ENCODE results near the gene CIC.
A peak's percentile ranks its signal among the peaks of the same experiment; 100 is the strongest.

Gene CIC

DNA sequence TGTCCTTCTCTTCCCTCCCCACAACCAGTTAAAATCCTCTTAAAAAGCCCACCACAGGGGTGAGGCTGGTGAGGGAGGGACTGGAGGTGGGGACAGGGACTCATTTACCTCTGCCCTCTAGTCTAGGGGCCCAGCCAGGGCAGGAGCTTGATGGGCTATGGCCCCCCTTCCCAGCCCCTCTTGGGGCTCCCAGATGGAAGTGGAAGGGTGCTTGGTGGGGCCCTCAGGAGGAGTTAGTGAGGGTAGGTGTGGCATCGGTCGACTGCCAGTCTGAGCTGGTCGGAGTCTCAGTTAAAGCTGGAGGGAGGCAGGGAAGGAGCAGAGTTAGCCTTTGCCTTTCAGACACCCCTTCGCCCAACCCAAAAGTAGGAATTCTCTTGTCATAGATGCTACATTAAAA, 38.5 kb upstream of the CIC start:
- Histone ChIP-seq H3K9ac (ENCODE audit: low read length in 2 of 2) (no peak overlapping the region), H3K9me3 (ENCODE audit: control insufficient read depth in 2 of 2, low read length in 2 of 2) (no peaks in the 10 kb centered on the region), H3K27me3 (ENCODE audit: control insufficient read depth in 1 of 2, insufficient read depth in 2 of 2, low read length in 2 of 2) (no peaks in the 10 kb centered on the region), H3K4me3 (ENCODE audit: low read length in 2 of 2) (no peak overlapping the region), H3K27ac (ENCODE audit: low read length) (no peak overlapping the region), H3K4me1 (ENCODE audit: control insufficient read depth, insufficient read depth, low read length) (peaks cover 6% of the 10 kb centered on the region), H3K36me3 (ENCODE audit: control insufficient read depth in 2 of 2, insufficient read depth in 2 of 2, low read length in 2 of 2) (peaks cover 34 to 73% of the 10 kb centered on the region in 2 donors)

DNA sequence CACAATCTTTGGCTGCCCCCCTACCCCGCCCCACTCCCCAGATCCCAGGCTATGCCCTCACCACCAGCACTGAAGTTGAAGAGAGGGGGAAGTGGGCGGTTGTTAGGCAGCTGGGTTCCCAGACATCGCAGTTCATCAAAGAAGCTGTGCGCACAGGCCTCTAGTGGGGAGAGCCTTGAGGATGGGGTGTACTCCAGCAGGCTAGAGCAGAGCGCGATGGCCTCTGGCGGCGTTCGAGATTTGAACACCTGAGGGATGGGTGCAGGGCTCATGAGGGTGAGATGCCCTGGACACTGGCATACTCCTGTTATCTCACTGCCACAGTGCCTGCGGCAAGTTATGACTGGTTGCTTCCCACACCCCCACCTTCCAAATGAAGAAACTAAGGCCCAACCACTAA, 36.6 kb upstream of the CIC start:
- H3K9me3 ChIP-seq (ENCODE audit: control insufficient read depth in 2 of 2, low read length in 2 of 2): no peaks in the 10 kb centered on the region
- H3K27ac ChIP-seq (ENCODE audit: low read length): no peak overlapping the region
- H3K36me3 ChIP-seq (ENCODE audit: control insufficient read depth in 2 of 2, insufficient read depth in 2 of 2, low read length in 2 of 2): peaks cover 30 to 68% of the 10 kb centered on the region in 2 donors
- no peaks in the 10 kb centered on the region for H3K27me3 ChIP-seq (ENCODE audit: control insufficient read depth in 1 of 2, insufficient read depth in 2 of 2, low read length in 2 of 2)
- no peak overlapping the region for H3K9ac ChIP-seq (ENCODE audit: low read length in 2 of 2)
- no peak overlapping the region for H3K4me3 ChIP-seq (ENCODE audit: low read length in 2 of 2)
- peaks cover 6% of the 10 kb centered on the region for H3K4me1 ChIP-seq (ENCODE audit: control insufficient read depth, insufficient read depth, low read length)

DNA sequence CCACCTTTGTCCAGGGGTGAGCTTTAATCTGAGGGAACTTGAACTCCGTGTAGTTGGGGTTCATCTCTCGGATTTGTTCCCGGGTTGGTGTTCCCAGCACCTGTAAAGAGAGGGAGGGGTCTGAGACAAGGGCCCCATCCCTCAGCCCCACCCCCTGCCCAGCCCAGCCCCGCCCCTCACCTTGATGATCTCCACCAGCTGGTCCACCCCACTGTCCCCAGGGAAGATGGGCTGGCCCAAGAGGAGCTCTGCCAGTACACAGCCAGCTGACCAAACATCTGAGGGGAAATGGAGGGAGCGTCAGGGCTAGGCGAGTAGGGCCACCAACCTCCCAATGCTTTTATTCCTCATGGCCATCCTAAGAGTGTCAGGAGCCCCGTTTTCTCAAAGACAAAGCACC, 35.9 kb upstream of the CIC start:
- H3K9me3 ChIP-seq (ENCODE audit: control insufficient read depth in 2 of 2, low read length in 2 of 2): no peaks in the 10 kb centered on the region
- H3K4me3 ChIP-seq (ENCODE audit: low read length in 2 of 2): no peak overlapping the region
- H3K4me1 ChIP-seq (ENCODE audit: control insufficient read depth, insufficient read depth, low read length): peaks cover 6% of the 10 kb centered on the region
- peaks cover 30 to 67% of the 10 kb centered on the region in 2 donors for H3K36me3 ChIP-seq (ENCODE audit: control insufficient read depth in 2 of 2, insufficient read depth in 2 of 2, low read length in 2 of 2)
- no peaks in the 10 kb centered on the region for H3K27me3 ChIP-seq (ENCODE audit: control insufficient read depth in 1 of 2, insufficient read depth in 2 of 2, low read length in 2 of 2)
- H3K9ac ChIP-seq (ENCODE audit: low read length in 2 of 2): no peak overlapping the region
- H3K27ac ChIP-seq (ENCODE audit: low read length): no peak overlapping the region

GRCh38 chr19:42233678-42234292, 35.3 kb upstream of the CIC start:
- Histone ChIP-seq H3K4me3 (ENCODE audit: low read length in 2 of 2) (no peak overlapping the region), H3K36me3 (ENCODE audit: control insufficient read depth in 2 of 2, insufficient read depth in 2 of 2, low read length in 2 of 2) (peaks cover 30 to 62% of the 10 kb centered on the region in 2 donors), H3K27ac (ENCODE audit: low read length) (no peak overlapping the region), H3K9me3 (ENCODE audit: control insufficient read depth in 2 of 2, low read length in 2 of 2) (no peaks in the 10 kb centered on the region), H3K4me1 (ENCODE audit: control insufficient read depth, insufficient read depth, low read length) (peaks cover 6% of the 10 kb centered on the region), H3K9ac (ENCODE audit: low read length in 2 of 2) (no peak overlapping the region), H3K27me3 (ENCODE audit: control insufficient read depth in 1 of 2, insufficient read depth in 2 of 2, low read length in 2 of 2) (no peaks in the 10 kb centered on the region)

GRCh38 chr19:42234364-42234763, 34.7 kb upstream of the CIC start:
- peaks cover 6% of the 10 kb centered on the region for H3K4me1 ChIP-seq (ENCODE audit: control insufficient read depth, insufficient read depth, low read length)
- no peak overlapping the region for H3K27ac ChIP-seq (ENCODE audit: low read length)
- H3K9ac ChIP-seq (ENCODE audit: low read length in 2 of 2): no peak overlapping the region
- no peaks in the 10 kb centered on the region for H3K9me3 ChIP-seq (ENCODE audit: control insufficient read depth in 2 of 2, low read length in 2 of 2)
- no peak overlapping the region for H3K4me3 ChIP-seq (ENCODE audit: low read length in 2 of 2)
- H3K36me3 ChIP-seq (ENCODE audit: control insufficient read depth in 2 of 2, insufficient read depth in 2 of 2, low read length in 2 of 2): peaks cover 30 to 58% of the 10 kb centered on the region in 2 donors
- no peaks in the 10 kb centered on the region for H3K27me3 ChIP-seq (ENCODE audit: control insufficient read depth in 1 of 2, insufficient read depth in 2 of 2, low read length in 2 of 2)

- Histone ChIP-seq H3K9me3 (ENCODE audit: control insufficient read depth in 2 of 2, low read length in 2 of 2) (no peaks in the 10 kb centered on the region), H3K27ac (ENCODE audit: low read length) (no peak overlapping the region), H3K4me1 (ENCODE audit: control insufficient read depth, insufficient read depth, low read length) (peaks cover 4% of the 10 kb centered on the region), H3K27me3 (ENCODE audit: control insufficient read depth in 1 of 2, insufficient read depth in 2 of 2, low read length in 2 of 2) (no peaks in the 10 kb centered on the region), H3K36me3 (ENCODE audit: control insufficient read depth in 2 of 2, insufficient read depth in 2 of 2, low read length in 2 of 2) (peaks cover 30 to 56% of the 10 kb centered on the region in 2 donors), H3K4me3 (ENCODE audit: low read length in 2 of 2) (no peak overlapping the region), H3K9ac (ENCODE audit: low read length in 2 of 2) (no peak overlapping the region)
Measured at GRCh38 chr19:42235181-42235580, 33.9 kb upstream of the CIC start.

DNA sequence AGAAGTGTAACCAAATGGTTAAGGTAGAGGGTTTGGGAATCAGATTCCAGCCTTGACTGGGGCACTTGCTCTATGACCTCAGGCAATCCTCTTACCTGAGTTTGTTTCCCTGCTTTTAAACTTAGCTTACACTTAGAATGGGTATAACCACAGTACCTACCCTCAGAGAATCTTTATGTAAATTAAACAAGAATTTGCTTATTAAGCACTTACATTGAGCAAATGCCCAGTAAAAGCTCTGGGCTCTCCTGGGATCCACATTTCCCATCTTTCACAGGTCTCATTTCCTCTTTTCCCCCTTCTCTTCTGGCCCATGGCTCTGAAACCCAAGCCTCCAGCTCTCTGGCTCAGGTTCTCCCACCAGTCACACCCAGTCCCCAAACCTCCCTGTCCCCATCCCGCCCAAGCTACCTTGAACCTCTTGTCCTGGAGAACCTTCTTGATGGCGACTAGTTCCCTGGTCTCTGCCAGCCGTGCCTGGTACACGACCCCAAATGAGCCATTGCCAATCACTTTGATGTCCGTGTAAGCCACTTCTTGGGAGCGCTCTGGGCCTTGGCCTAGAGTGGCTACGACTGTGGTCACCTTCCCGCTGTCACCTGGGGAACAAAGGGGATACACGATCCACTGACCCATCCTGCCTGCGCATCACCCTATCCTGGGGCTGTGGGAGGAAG, 29.4 kb upstream of the CIC start:
- no peak overlapping the region for H3K4me3 ChIP-seq (ENCODE audit: low read length in 2 of 2)
- H3K9ac ChIP-seq (ENCODE audit: low read length in 2 of 2): peak overlapping the region in 1 of 2 donors; percentile 29
- H3K9me3 ChIP-seq (ENCODE audit: control insufficient read depth in 2 of 2, low read length in 2 of 2): no peaks in the 10 kb centered on the region
- H3K27ac ChIP-seq (ENCODE audit: low read length): no peak overlapping the region
- H3K27me3 ChIP-seq (ENCODE audit: control insufficient read depth in 1 of 2, insufficient read depth in 2 of 2, low read length in 2 of 2): no peaks in the 10 kb centered on the region
- H3K36me3 ChIP-seq (ENCODE audit: control insufficient read depth in 2 of 2, insufficient read depth in 2 of 2, low read length in 2 of 2): peaks cover 17 to 24% of the 10 kb centered on the region in 2 donors
- H3K4me1 ChIP-seq (ENCODE audit: control insufficient read depth, insufficient read depth, low read length): peaks cover 26% of the 10 kb centered on the region

- peak overlapping the region; percentile 86 to 96 for H3K9ac ChIP-seq (ENCODE audit: low read length in 2 of 2)
- no peaks in the 10 kb centered on the region for H3K27me3 ChIP-seq (ENCODE audit: control insufficient read depth in 1 of 2, insufficient read depth in 2 of 2, low read length in 2 of 2)
- no peak overlapping the region for H3K27ac ChIP-seq (ENCODE audit: low read length)
- no peaks in the 10 kb centered on the region for H3K9me3 ChIP-seq (ENCODE audit: control insufficient read depth in 2 of 2, low read length in 2 of 2)
- peak overlapping the region; percentile 87 to 90 for H3K4me3 ChIP-seq (ENCODE audit: low read length in 2 of 2)
- peaks cover 40% of the 10 kb centered on the region for H3K4me1 ChIP-seq (ENCODE audit: control insufficient read depth, insufficient read depth, low read length)
- H3K36me3 ChIP-seq (ENCODE audit: control insufficient read depth in 2 of 2, insufficient read depth in 2 of 2, low read length in 2 of 2): peaks cover 9 to 10% of the 10 kb centered on the region in 2 donors
Measured at GRCh38 chr19:42241279-42241678, 27.8 kb upstream of the CIC start.

DNA sequence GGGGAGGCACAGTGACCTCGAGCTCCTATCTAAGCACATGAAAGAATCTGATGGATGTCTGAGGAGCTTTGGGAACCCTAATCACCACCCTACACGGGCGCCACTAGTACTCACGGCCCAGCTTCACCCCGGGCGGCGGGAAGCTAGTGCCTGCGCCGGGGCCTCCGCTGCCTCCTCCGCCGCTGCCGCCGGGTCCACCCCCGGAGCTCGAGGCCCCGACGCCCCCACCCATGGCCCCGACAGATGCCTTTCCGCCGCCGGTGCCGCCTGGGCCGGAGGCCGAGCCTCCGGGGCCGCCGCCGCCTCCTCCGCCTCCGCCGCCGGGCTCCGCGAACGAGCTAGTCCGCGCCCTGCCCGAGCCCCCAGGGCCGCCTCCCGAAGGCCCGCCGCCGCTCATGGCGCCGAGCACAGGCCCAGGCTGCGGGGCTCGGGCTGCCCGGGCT, 27.0 kb upstream of the CIC start:
- H3K4me1 ChIP-seq (ENCODE audit: control insufficient read depth, insufficient read depth, low read length): peaks cover 48% of the 10 kb centered on the region
- no peaks in the 10 kb centered on the region for H3K9me3 ChIP-seq (ENCODE audit: control insufficient read depth in 2 of 2, low read length in 2 of 2)
- peaks cover 4 to 6% of the 10 kb centered on the region in 2 donors for H3K36me3 ChIP-seq (ENCODE audit: control insufficient read depth in 2 of 2, insufficient read depth in 2 of 2, low read length in 2 of 2)
- peak overlapping the region; percentile 86 to 96 for H3K9ac ChIP-seq (ENCODE audit: low read length in 2 of 2)
- peak overlapping the region; percentile 76 for H3K27ac ChIP-seq (ENCODE audit: low read length)
- peak overlapping the region; percentile 87 to 90 for H3K4me3 ChIP-seq (ENCODE audit: low read length in 2 of 2)
- no peaks in the 10 kb centered on the region for H3K27me3 ChIP-seq (ENCODE audit: control insufficient read depth in 1 of 2, insufficient read depth in 2 of 2, low read length in 2 of 2)

GRCh38 chr19:42242512-42243409, 26.3 kb upstream of the CIC start, which contains the start of gene GSK3A:
Gene GSK3A, minus strand, starts transcription at chr19:42242602. Its CDS starts 137 bp downstream, at chr19:42242465.
- peak within 1 kb of the TSS; percentile 85 for H3K27ac ChIP-seq (ENCODE audit: low read length)
- H3K4me3 ChIP-seq (ENCODE audit: low read length in 2 of 2): peak within 1 kb of the TSS; percentile 87 to 90
- H3K4me1 ChIP-seq (ENCODE audit: control insufficient read depth, insufficient read depth, low read length): peaks cover 49% of the 10 kb centered on the region
- H3K9me3 ChIP-seq (ENCODE audit: control insufficient read depth in 2 of 2, low read length in 2 of 2): no peaks in the 10 kb centered on the region
- peaks cover 4 to 6% of the 10 kb centered on the region in 2 donors for H3K36me3 ChIP-seq (ENCODE audit: control insufficient read depth in 2 of 2, insufficient read depth in 2 of 2, low read length in 2 of 2)
- peak within 1 kb of the TSS; percentile 86 to 96 for H3K9ac ChIP-seq (ENCODE audit: low read length in 2 of 2)
- no peaks in the 10 kb centered on the region for H3K27me3 ChIP-seq (ENCODE audit: control insufficient read depth in 1 of 2, insufficient read depth in 2 of 2, low read length in 2 of 2)
